ENCODE results near the gene CRYM.

CRYM gene

GRCh38 chr16:21217121-21217520, 61.0 kb downstream of the CRYM start:
- Histone ChIP-seq H3K79me2 (ENCODE audit: insufficient read depth, low read length) (no peaks in the 10 kb centered on the region), H3K9ac (ENCODE audit: low read length) (no peak overlapping the region), H4K20me1 (ENCODE audit: low read depth, low read length) (no peaks in the 10 kb centered on the region), H3K36me3 (ENCODE audit: low read length) (no peaks in the 10 kb centered on the region), H2AFZ (ENCODE audit: low read depth, low read length, severe bottlenecking) (no peak overlapping the region), H3K27me3 (ENCODE audit: low read length) (no peaks in the 10 kb centered on the region), H3K27ac (ENCODE audit: low read depth, low read length) (no peak overlapping the region), H3K9me3 (ENCODE audit: insufficient read depth, low read length) (no peaks in the 10 kb centered on the region), H3K4me2 (ENCODE audit: low read depth, low read length, poor library complexity, severe bottlenecking) (no peak overlapping the region), H3F3A (ENCODE audit: insufficient read depth) (no peaks in the 10 kb centered on the region), H3K4me3 (ENCODE audit: insufficient read depth, low read length, poor library complexity, severe bottlenecking) (no peak overlapping the region), H3K9me2 (replicated peaks; ENCODE audit: insufficient read depth, low read length) (no peaks in the 10 kb centered on the region)
- TF ChIP-seq EZH2phosphoT487 (conservative IDR thresholded peaks at IDR 0.05; ENCODE audit: low read length), result no peak
- TF ChIP-seq CTCF (IDR thresholded peaks at IDR 0.05; ENCODE audit: insufficient read depth, low read length, poor library complexity, severe bottlenecking), result no peak

- Histone ChIP-seq H3K27ac (ENCODE audit: low read depth, low read length) (no peak overlapping the region), H3K9me3 (ENCODE audit: insufficient read depth, low read length) (no peaks in the 10 kb centered on the region), H3F3A (ENCODE audit: insufficient read depth) (no peaks in the 10 kb centered on the region), H3K9ac (ENCODE audit: low read length) (no peak overlapping the region), H3K36me3 (ENCODE audit: low read length) (no peaks in the 10 kb centered on the region), H3K4me3 (ENCODE audit: insufficient read depth, low read length, poor library complexity, severe bottlenecking) (no peak overlapping the region), H2AFZ (ENCODE audit: low read depth, low read length, severe bottlenecking) (no peak overlapping the region), H3K79me2 (ENCODE audit: insufficient read depth, low read length) (no peaks in the 10 kb centered on the region), H3K27me3 (ENCODE audit: low read length) (no peaks in the 10 kb centered on the region), H4K20me1 (ENCODE audit: low read depth, low read length) (no peaks in the 10 kb centered on the region), H3K9me2 (replicated peaks; ENCODE audit: insufficient read depth, low read length) (no peaks in the 10 kb centered on the region), H3K4me2 (ENCODE audit: low read depth, low read length, poor library complexity, severe bottlenecking) (no peak overlapping the region)
- TF ChIP-seq CTCF (IDR thresholded peaks at IDR 0.05; ENCODE audit: insufficient read depth, low read length, poor library complexity, severe bottlenecking), result no peak
- TF ChIP-seq EZH2phosphoT487 (conservative IDR thresholded peaks at IDR 0.05; ENCODE audit: low read length), result no peak
Observed at GRCh38 chr16:21214086-21214485, 64.0 kb downstream of the CRYM start.

- TF ChIP-seq EZH2phosphoT487 (conservative IDR thresholded peaks at IDR 0.05; ENCODE audit: low read length), result no peak
- no peak for TF ChIP-seq CTCF (IDR thresholded peaks at IDR 0.05; ENCODE audit: insufficient read depth, low read length, poor library complexity, severe bottlenecking)
- no peak within 1 kb of the TSS for H3K4me3 ChIP-seq (ENCODE audit: insufficient read depth, low read length, poor library complexity, severe bottlenecking)
- H3K9ac ChIP-seq (ENCODE audit: low read length), result no peak within 1 kb of the TSS
- no peaks in the 10 kb centered on the region for H4K20me1 ChIP-seq (ENCODE audit: low read depth, low read length)
- no peaks in the 10 kb centered on the region for H3K27me3 ChIP-seq (ENCODE audit: low read length)
- H3K79me2 ChIP-seq (ENCODE audit: insufficient read depth, low read length), result no peaks in the 10 kb centered on the region
- H3K27ac ChIP-seq (ENCODE audit: low read depth, low read length), result no peak within 1 kb of the TSS
- no peak within 1 kb of the TSS for H2AFZ ChIP-seq (ENCODE audit: low read depth, low read length, severe bottlenecking)
- H3K36me3 ChIP-seq (ENCODE audit: low read length), result no peaks in the 10 kb centered on the region
- no peaks in the 10 kb centered on the region for H3F3A ChIP-seq (ENCODE audit: insufficient read depth)
- H3K4me2 ChIP-seq (ENCODE audit: low read depth, low read length, poor library complexity, severe bottlenecking), result no peak within 1 kb of the TSS
- no peaks in the 10 kb centered on the region for H3K9me3 ChIP-seq (ENCODE audit: insufficient read depth, low read length)
- H3K9me2 ChIP-seq (replicated peaks; ENCODE audit: insufficient read depth, low read length), result no peaks in the 10 kb centered on the region
Observed at GRCh38 chr16:21211486-21211885, 66.6 kb downstream of the CRYM start, which contains the start of gene ZP2. TSS of gene ZP2 (minus strand) at chr16:21211574. CDS start at chr16:21211547, 27 bp downstream.
